GM12874 (cell line): ENCODE measurements around the gene PCARE.

Experiments used
- CTCF ChIP-seq: IDR thresholded peaks from 2 replicates; pipeline ENCODE4 v1.5.1; 2011; ENCODE audit warnings: low read depth, mild to moderate bottlenecking, control low read depth, low read length, moderate library complexity; ENCODE audit not compliant: insufficient read depth

The PCARE gene

GRCh38 chr2:29061176-29061575 lies 13.1 kb downstream of the PCARE start:
- no peak for TF ChIP-seq CTCF

GRCh38 chr2:29060441-29060840 lies 13.9 kb downstream of the PCARE start:
- TF ChIP-seq CTCF, result no peak

GRCh38 chr2:29059624-29060023 lies 14.7 kb downstream of the PCARE start:
- TF ChIP-seq CTCF, result no peak

GRCh38 chr2:29057006-29057405 lies 17.3 kb downstream of the PCARE start:
- no peak for TF ChIP-seq CTCF

- no peak for TF ChIP-seq CTCF
Observed at GRCh38 chr2:29056452-29056851, 17.9 kb downstream of the PCARE start.

- TF ChIP-seq CTCF, result no peak
Observed at GRCh38 chr2:29055601-29056000, 18.7 kb downstream of the PCARE start.

- TF ChIP-seq CTCF, result no peak
Observed at GRCh38 chr2:29054430-29054829, 19.9 kb downstream of the PCARE start.

- TF ChIP-seq CTCF, result no peak
Observed at GRCh38 chr2:29053670-29054400, 20.5 kb downstream of the PCARE start.
